Measurements from ENCODE around the gene SPATA31D3. TPM values are rescaled to one million over a fixed set of nuclear protein-coding genes. Genes with fewer than 3 reads are reported as not detected.
"Not testable (repeated sequence)": the region's sequence is repeated elsewhere in the genome, so short reads cannot be mapped to it uniquely, and the experiment has no call there.

The SPATA31D3 gene
- total RNA-seq, 2 donors from 2014 or later: not detected

- WGBS, 2 donors: 77 to 83% methylated on average over 5 of the region's 5 CpGs
- intact Hi-C loops (cut with DNase I): no loop called here
- DNase-seq (no peak), ATAC-seq (no peak)
- no peaks in the 10 kb centered on the region for H3K36me3 ChIP-seq (replicated peaks in 1 of 2; ENCODE audit: insufficient read depth in 1 of 2, low read depth in 2 of 2)
- H3K27ac ChIP-seq: no peak overlapping the region
- TF ChIP-seq POLR2A (IDR thresholded peaks at IDR 0.05) (no peak), CTCF (IDR thresholded peaks at IDR 0.05) (no peak)
- no peaks in the 10 kb centered on the region for H3K4me1 ChIP-seq
- H3K9me3 ChIP-seq: no peaks in the 10 kb centered on the region
- H3K4me3 ChIP-seq: no peak overlapping the region
- H3K27me3 ChIP-seq: no peaks in the 10 kb centered on the region
Measured at GRCh38 chr9:81915801-81916505, 27.3 kb upstream of the SPATA31D3 start.

GRCh38 chr9:81918507-81918906 lies 24.8 kb upstream of the SPATA31D3 start:
- DNase-seq; H3K9me3 ChIP-seq; ATAC-seq; H3K36me3 ChIP-seq (replicated peaks in 1 of 2; ENCODE audit: insufficient read depth in 1 of 2, low read depth in 2 of 2); H3K4me3 ChIP-seq; intact Hi-C loops (cut with DNase I); H3K27me3 ChIP-seq; H3K27ac ChIP-seq; H3K4me1 ChIP-seq: not testable (repeated sequence)
- WGBS, 2 donors: 0 to 43% methylated on average over 1 of the region's 3 CpGs

GRCh38 chr9:81928305-81928704 lies 15.0 kb upstream of the SPATA31D3 start, which contains the start of gene SPATA31D4:
Gene SPATA31D4 (plus strand): TSS chr9:81928428. CDS start chr9:81928514, 86 bp downstream.
- H3K36me3 ChIP-seq (replicated peaks in 1 of 2; ENCODE audit: insufficient read depth in 1 of 2, low read depth in 2 of 2); H3K27me3 ChIP-seq; H3K9me3 ChIP-seq; H3K4me3 ChIP-seq; H3K4me1 ChIP-seq; intact Hi-C loops (cut with DNase I); H3K27ac ChIP-seq; ATAC-seq; DNase-seq: not testable (repeated sequence)
- WGBS, 2 donors: no CpG with 5 or more reads among the region's 3 CpGs

GRCh38 chr9:81930147-81930546 lies 13.2 kb upstream of the SPATA31D3 start:
- DNase-seq; intact Hi-C loops (cut with DNase I); H3K27ac ChIP-seq; H3K36me3 ChIP-seq (replicated peaks in 1 of 2; ENCODE audit: insufficient read depth in 1 of 2, low read depth in 2 of 2); H3K9me3 ChIP-seq; H3K27me3 ChIP-seq; ATAC-seq; H3K4me3 ChIP-seq; H3K4me1 ChIP-seq: not testable (repeated sequence)
- no CpG with 5 or more reads among the region's 6 CpGs for WGBS, 2 donors

GRCh38 chr9:81933547-81933946 lies 9.8 kb upstream of the SPATA31D3 start:
- WGBS, 2 donors: no CpG with 5 or more reads among the region's 3 CpGs
- H3K36me3 ChIP-seq (replicated peaks in 1 of 2; ENCODE audit: insufficient read depth in 1 of 2, low read depth in 2 of 2); H3K27ac ChIP-seq; ATAC-seq; intact Hi-C loops (cut with DNase I); DNase-seq; H3K27me3 ChIP-seq; H3K4me3 ChIP-seq; H3K4me1 ChIP-seq; H3K9me3 ChIP-seq: not testable (repeated sequence)

GRCh38 chr9:81948650-81949049 lies 5.3 kb downstream of the SPATA31D3 start:
- H3K4me1 ChIP-seq; DNase-seq; ATAC-seq; H3K27ac ChIP-seq; H3K36me3 ChIP-seq (replicated peaks in 1 of 2; ENCODE audit: insufficient read depth in 1 of 2, low read depth in 2 of 2); H3K27me3 ChIP-seq; intact Hi-C loops (cut with DNase I); H3K4me3 ChIP-seq; H3K9me3 ChIP-seq: not testable (repeated sequence)
- 0% methylated on average over 1 of the region's 3 CpGs; no CpG with 5 or more reads in 1 of the 2 donors for WGBS, 2 donors

GRCh38 chr9:81953096-81953495 lies 9.8 kb downstream of the SPATA31D3 start:
- ATAC-seq (no peak), DNase-seq (no peak)
- H3K9me3 ChIP-seq: peaks cover 0 to 11% (median 0%) of the 10 kb centered on the region in 3 donors
- H3K27me3 ChIP-seq: no peaks in the 10 kb centered on the region
- no peak overlapping the region for H3K4me3 ChIP-seq
- no peaks in the 10 kb centered on the region for H3K36me3 ChIP-seq (replicated peaks in 1 of 2; ENCODE audit: insufficient read depth in 1 of 2, low read depth in 2 of 2)
- 96 to 100% methylated on average over 1 of the region's 1 CpG for WGBS, 2 donors
- no peak overlapping the region for H3K27ac ChIP-seq
- intact Hi-C loops (cut with DNase I): no loop called here
- no peaks in the 10 kb centered on the region for H3K4me1 ChIP-seq
- TF ChIP-seq CTCF (IDR thresholded peaks at IDR 0.05) (no peak), POLR2A (IDR thresholded peaks at IDR 0.05) (no peak)

Measured in body of pancreas (tissue), 4 donors.